Ectodermal cell (in vitro differentiated cells): ENCODE measurements around the gene SPOCD1.

ENCODE experiments used
- H3K27ac ChIP-seq: 2 replicates; pipeline ENCODE4 v1.7.0; 2013; ENCODE audit warnings: mild to moderate bottlenecking, low read depth, low read length; ENCODE audit not compliant: insufficient read depth, poor library complexity, severe bottlenecking
- H3K27me3 ChIP-seq: 2 replicates; pipeline ENCODE4 v1.7.0; 2013; ENCODE audit warnings: mild to moderate bottlenecking, low read length; ENCODE audit not compliant: insufficient read depth, control insufficient read depth, poor library complexity, severe bottlenecking
- H3K36me3 ChIP-seq: one replicate; pipeline ENCODE4 v1.7.0; 2013; ENCODE audit warnings: low read length; ENCODE audit not compliant: control insufficient read depth, insufficient read depth
- H3K4me1 ChIP-seq: one replicate; pipeline ENCODE4 v1.7.0; 2013; ENCODE audit warnings: low read length; ENCODE audit not compliant: control insufficient read depth, insufficient read depth
- H3K4me3 ChIP-seq: 2 replicates; pipeline ENCODE4 v1.7.0; 2013; ENCODE audit warnings: low read depth, low read length, control low read depth; ENCODE audit not compliant: insufficient read depth
- H3K9me3 ChIP-seq: 2 replicates; pipeline ENCODE4 v1.7.0; 2013; ENCODE audit warnings: mild to moderate bottlenecking, low read length, moderate library complexity; ENCODE audit not compliant: control insufficient read depth
- WGBS, 2 experiments: methylation state at CpG; one replicate each; pipeline ENCODE4 v1.1.7; 2013; ENCODE audit warnings: missing lambda C conversion rate in 2 of 2; 5-methylcytosine and 5-hydroxymethylcytosine counted together

SPOCD1 gene

GRCh38 chr1:31783846-31784245 is 32.0 kb downstream of the SPOCD1 start:
- H3K36me3 ChIP-seq = no peaks in the 10 kb centered on the region
- WGBS, 2 experiments = 93% methylated on average over 3 of the region's 3 CpGs
- H3K27me3 ChIP-seq = no peaks in the 10 kb centered on the region
- no peak overlapping the region for H3K4me3 ChIP-seq
- peaks cover 35% of the 10 kb centered on the region for H3K4me1 ChIP-seq
- H3K9me3 ChIP-seq = no peaks in the 10 kb centered on the region
- H3K27ac ChIP-seq = no peak overlapping the region

- no peaks in the 10 kb centered on the region for H3K27me3 ChIP-seq
- no peak overlapping the region for H3K4me3 ChIP-seq
- H3K4me1 ChIP-seq = peaks cover 29% of the 10 kb centered on the region
- H3K36me3 ChIP-seq = no peaks in the 10 kb centered on the region
- H3K9me3 ChIP-seq = no peaks in the 10 kb centered on the region
- 35 to 44% methylated on average over 11 of the region's 12 CpGs for WGBS, 2 experiments
- no peak overlapping the region for H3K27ac ChIP-seq
These were observed 33.1 kb downstream of the SPOCD1 start for GRCh38 chr1:31782421-31783410.

- Histone ChIP-seq H3K27me3 (no peaks in the 10 kb centered on the region), H3K4me1 (peaks cover 25% of the 10 kb centered on the region), H3K9me3 (no peaks in the 10 kb centered on the region), H3K36me3 (no peaks in the 10 kb centered on the region), H3K27ac (no peak overlapping the region), H3K4me3 (no peak overlapping the region)
- WGBS, 2 experiments = 71 to 75% methylated on average over 18 of the region's 18 CpGs
These were observed 34.0 kb downstream of the SPOCD1 start for GRCh38 chr1:31781756-31782371.

- no peaks in the 10 kb centered on the region for H3K27me3 ChIP-seq
- WGBS, 2 experiments = 77 to 83% methylated on average over 7 of the region's 7 CpGs
- H3K9me3 ChIP-seq = no peaks in the 10 kb centered on the region
- H3K4me1 ChIP-seq = peaks cover 28% of the 10 kb centered on the region
- no peaks in the 10 kb centered on the region for H3K36me3 ChIP-seq
- H3K4me3 ChIP-seq = no peak overlapping the region
- no peak overlapping the region for H3K27ac ChIP-seq
These were observed 34.6 kb downstream of the SPOCD1 start for GRCh38 chr1:31781138-31781755.

- Histone ChIP-seq H3K27me3 (no peaks in the 10 kb centered on the region), H3K4me1 (peaks cover 28% of the 10 kb centered on the region), H3K27ac (no peak overlapping the region), H3K9me3 (no peaks in the 10 kb centered on the region), H3K4me3 (no peak overlapping the region), H3K36me3 (no peaks in the 10 kb centered on the region)
- 57 to 70% methylated on average over 2 of the region's 2 CpGs for WGBS, 2 experiments
These were observed 35.2 kb downstream of the SPOCD1 start for GRCh38 chr1:31780632-31781031.

- Histone ChIP-seq H3K36me3 (no peaks in the 10 kb centered on the region), H3K4me3 (no peak overlapping the region), H3K27me3 (peaks cover 5% of the 10 kb centered on the region), H3K4me1 (peaks cover 28% of the 10 kb centered on the region), H3K27ac (no peak overlapping the region), H3K9me3 (no peaks in the 10 kb centered on the region)
- 89 to 92% methylated on average over 9 of the region's 9 CpGs for WGBS, 2 experiments
These were observed 36.1 kb downstream of the SPOCD1 start for GRCh38 chr1:31779687-31780086.

GRCh38 chr1:31778763-31779488 is 36.9 kb downstream of the SPOCD1 start:
- Histone ChIP-seq H3K27ac (no peak overlapping the region), H3K4me1 (peaks cover 28% of the 10 kb centered on the region), H3K27me3 (peaks cover 13% of the 10 kb centered on the region), H3K9me3 (no peaks in the 10 kb centered on the region), H3K36me3 (no peaks in the 10 kb centered on the region), H3K4me3 (no peak overlapping the region)
- WGBS, 2 experiments = 93% methylated on average over 11 of the region's 11 CpGs

- WGBS, 2 experiments = 65 to 66% methylated on average over 3 of the region's 3 CpGs
- H3K4me1 ChIP-seq = peaks cover 20% of the 10 kb centered on the region
- no peak overlapping the region for H3K4me3 ChIP-seq
- H3K9me3 ChIP-seq = no peaks in the 10 kb centered on the region
- H3K27me3 ChIP-seq = peaks cover 37% of the 10 kb centered on the region
- H3K27ac ChIP-seq = no peak overlapping the region
- H3K36me3 ChIP-seq = no peaks in the 10 kb centered on the region
These were observed 39.3 kb downstream of the SPOCD1 start for GRCh38 chr1:31776516-31776915.

- H3K36me3 ChIP-seq = no peaks in the 10 kb centered on the region
- H3K4me1 ChIP-seq = peaks cover 15% of the 10 kb centered on the region
- peaks cover 42% of the 10 kb centered on the region for H3K27me3 ChIP-seq
- no peaks in the 10 kb centered on the region for H3K9me3 ChIP-seq
- WGBS, 2 experiments = 86 to 89% methylated on average over 5 of the region's 5 CpGs
- no peak overlapping the region for H3K27ac ChIP-seq
- H3K4me3 ChIP-seq = no peak overlapping the region
These were observed 39.8 kb downstream of the SPOCD1 start for GRCh38 chr1:31776032-31776431.
